GM10248 (cell line): ENCODE measurements around the gene CKLF.

Experiments used
- CTCF ChIA-PET: fragments of 300-600 bp; sonication (Branson Sonifier 250); formaldehyde crosslinking; extraction: SDS; loops from one replicate; lab custom pipeline; 2021; ENCODE audit warnings: antibody characterized with exemption; lab: Yijun Ruan, JAX
- POLR2A ChIA-PET: fragments of 350-650 bp; sonication (Branson Sonifier 250); formaldehyde crosslinking; extraction: SDS; loops from one replicate; lab custom pipeline; 2020; ENCODE audit warnings: antibody characterized with exemption; lab: Yijun Ruan, JAX
- DNase-seq: peaks from one replicate; pipeline ENCODE4 v3.0.0; 2012; ENCODE audit errors: extremely low spot score
- CTCF ChIP-seq: IDR thresholded peaks from 2 replicates; pipeline ENCODE4 v1.5.1; 2012; ENCODE audit warnings: mild to moderate bottlenecking, low read depth; ENCODE audit errors: extremely low read depth, missing control alignments, control extremely low read depth

Gene CKLF

DNA sequence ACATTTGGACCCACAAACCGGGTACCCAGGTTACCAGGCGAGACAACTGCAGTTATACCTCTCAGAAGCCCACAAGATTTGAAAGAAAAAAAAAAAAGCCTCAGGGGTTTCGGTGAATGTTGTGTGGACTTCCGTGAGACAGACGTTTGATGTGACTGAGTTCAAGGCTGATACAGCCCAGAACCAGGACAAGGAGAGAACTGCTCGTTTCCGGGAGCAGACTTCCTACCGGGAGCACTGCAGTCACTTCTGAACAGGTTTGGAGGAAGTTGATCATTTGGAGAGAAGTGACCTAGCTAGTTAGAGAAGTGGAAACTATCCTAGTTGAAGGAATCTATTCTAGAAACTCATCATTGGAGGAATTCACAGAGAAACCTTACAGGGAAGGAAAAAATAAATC, 847 bp downstream of the CKLF start:
- ChIA-PET CTCF (interaction anchor here (1.2 to 5.3 kb wide), 8 partner anchors 10 to 97 kb away, joined by 3 to 33 read pairs (median 7); no protein-coding TSS in a partner anchor), POLR2A (no interaction called here)
- DNase-seq = no peak
- TF ChIP-seq CTCF = no peak

DNA sequence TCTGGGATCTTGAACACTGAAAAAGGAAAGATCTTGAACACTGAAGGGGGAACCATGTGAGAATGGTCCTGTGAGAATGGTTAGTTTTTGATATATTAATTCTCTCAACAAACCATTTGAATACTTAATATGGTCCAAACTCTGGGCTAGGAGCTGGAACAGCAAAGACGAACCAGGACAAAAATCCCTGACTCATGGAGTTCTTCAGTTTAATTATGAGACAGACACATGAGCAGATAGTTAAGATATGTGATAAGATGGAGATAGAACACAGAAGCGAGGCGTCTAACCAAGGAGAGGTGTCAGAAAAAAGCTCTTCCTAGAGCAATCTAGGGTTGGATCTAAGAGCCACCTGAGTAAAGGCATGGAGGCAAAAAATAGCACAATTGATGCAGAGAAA, 1.6 kb downstream of the CKLF start:
- POLR2A ChIA-PET = no interaction called here

GRCh38 chr16:66554495-66554894, 2.1 kb downstream of the CKLF start:
- CTCF ChIA-PET = interaction anchor here (4.4 to 5.3 kb wide), 2 partner anchors 9 to 35 kb away, joined by 15 to 33 read pairs; no protein-coding TSS in a partner anchor
- TF ChIP-seq CTCF = no peak
- POLR2A ChIA-PET = no interaction called here
- DNase-seq = no peak

More for the DNA sequence above, 1.6 kb downstream of the CKLF start:
- DNase-seq = no peak
- CTCF ChIA-PET = interaction anchor here (1.9 to 5.3 kb wide), 4 partner anchors 9 to 97 kb away, joined by 6 to 33 read pairs (median 13); no protein-coding TSS in a partner anchor
- no peak for TF ChIP-seq CTCF

DNA sequence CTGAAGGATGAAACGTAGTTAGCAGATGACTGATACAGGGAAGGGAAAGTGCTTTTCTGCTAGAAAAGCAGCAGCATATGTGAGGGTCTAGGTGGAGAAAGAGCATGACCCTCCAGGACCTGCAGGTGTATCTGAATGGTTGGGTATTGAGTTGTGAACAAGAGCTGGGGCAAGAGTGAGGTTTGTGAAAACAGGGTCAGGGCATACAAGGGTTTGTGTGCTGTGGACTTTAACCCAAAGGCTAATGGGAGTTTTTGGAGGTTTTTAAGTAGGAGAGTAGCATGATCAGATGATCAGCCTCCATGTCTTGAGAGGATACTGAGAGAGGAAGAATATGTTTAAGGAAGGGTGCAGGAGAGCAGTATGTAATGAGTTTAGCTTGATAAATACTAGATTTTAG, 7.7 kb downstream of the CKLF start:
- ChIA-PET POLR2A (no interaction called here), CTCF (interaction anchor here (0.7 to 2.0 kb wide), 5 partner anchors 9 to 30 kb away, joined by 3 to 9 read pairs (median 4); partner anchors contain the start of gene CKLF)
- TF ChIP-seq CTCF = no peak
- DNase-seq = no peak

GRCh38 chr16:66561381-66562080, 9.2 kb downstream of the CKLF start:
- no peak for TF ChIP-seq CTCF
- ChIA-PET CTCF (interaction anchor here (0.9 to 4.5 kb wide), 6 partner anchors 9 to 307 kb away, joined by 3 to 33 read pairs (median 6); partner anchors contain the start of genes CKLF and TK2), POLR2A (no interaction called here)
- DNase-seq = no peak

GRCh38 chr16:66562409-66562808, 10.0 kb downstream of the CKLF start:
- no peak for TF ChIP-seq CTCF
- POLR2A ChIA-PET = no interaction called here
- CTCF ChIA-PET = interaction anchor here (0.9 to 4.5 kb wide), 12 partner anchors 10 to 330 kb away, joined by 3 to 33 read pairs (median 4); partner anchors contain the start of genes CKLF, CMTM2 and TK2
- DNase-seq = no peak
